ENCODE data around the gene RAB17.

GRCh38 chr2:237556773-237557632 is 33.5 kb downstream of the RAB17 start:
- no peak for TF ChIP-seq CTCF (optimal IDR thresholded peaks at IDR 0.05 in 1 of 3, IDR thresholded peaks at IDR 0.05 in 1 of 3, conservative IDR thresholded peaks at IDR 0.05 in 1 of 3; ENCODE audit: extremely low read depth in 1 of 3, insufficient read depth in 2 of 3, low read length in 3 of 3)
- no peak for TF ChIP-seq EZH2 (IDR thresholded peaks at IDR 0.05; ENCODE audit: low read length)

All from keratinocyte (primary cell).